ENCODE data around the gene RPL18. TPM values are rescaled to one million over a fixed set of nuclear protein-coding genes. Genes with fewer than 3 reads are reported as not detected.

RPL18 gene
- total RNA-seq, 3 donors from 2014 or later: 2,406 to 2,595 (median 2,478) TPM

GRCh38 chr19:48571378-48572162 is 47.4 kb downstream of the RPL18 start:
- no peak for ATAC-seq
- DNase-seq: no peak
- no peaks in the 10 kb centered on the region for H3K36me3 Mint-ChIP-seq (ENCODE audit: insufficient read depth)
- H3K27me3 Mint-ChIP-seq (ENCODE audit: low read depth): peaks cover 12% of the 10 kb centered on the region
- H3K4me1 Mint-ChIP-seq (ENCODE audit: low read depth): no peaks in the 10 kb centered on the region
- no peak overlapping the region for H3K4me3 Mint-ChIP-seq
- H3K9me3 Mint-ChIP-seq: no peaks in the 10 kb centered on the region

GRCh38 chr19:48569814-48570213 is 49.2 kb downstream of the RPL18 start:
- Mint-ChIP-seq H3K4me3 (no peak overlapping the region), H3K36me3 (ENCODE audit: insufficient read depth) (no peaks in the 10 kb centered on the region), H3K4me1 (ENCODE audit: low read depth) (no peaks in the 10 kb centered on the region), H3K27me3 (ENCODE audit: low read depth) (peaks cover 12% of the 10 kb centered on the region), H3K9me3 (no peaks in the 10 kb centered on the region)
- ATAC-seq (no peak), DNase-seq (no peak)

GRCh38 chr19:48568345-48568886 is 50.6 kb downstream of the RPL18 start:
- H3K36me3 Mint-ChIP-seq (ENCODE audit: insufficient read depth): no peaks in the 10 kb centered on the region
- H3K4me3 Mint-ChIP-seq: no peak overlapping the region
- no peak for ATAC-seq
- DNase-seq: no peak
- H3K27me3 Mint-ChIP-seq (ENCODE audit: low read depth): peaks cover 12% of the 10 kb centered on the region
- no peaks in the 10 kb centered on the region for H3K4me1 Mint-ChIP-seq (ENCODE audit: low read depth)
- no peaks in the 10 kb centered on the region for H3K9me3 Mint-ChIP-seq

Other genes with a start within 250 kb of the RPL18 start
- 10 to 100 TPM; 58.6 to 63.8 (median 61.3) TPM for gene KDELR1, start 227.6 kb downstream of the RPL18 start, total RNA-seq
- gene GRIN2D, start 225.5 kb downstream of the RPL18 start, total RNA-seq: under 1 TPM; 0.11 to 0.14 (median 0.13) TPM
- gene GRWD1, start 173.2 kb downstream of the RPL18 start, total RNA-seq: 100 to 1,000 TPM; 175 to 192 (median 187) TPM
- 1 to 10 TPM; 3.1 to 3.3 (median 3.3) TPM for gene KCNJ14, start 163.6 kb downstream of the RPL18 start, total RNA-seq
- 10 to 100 TPM; 30.7 to 36.2 (median 31.5) TPM for gene CYTH2, start 149.8 kb downstream of the RPL18 start, total RNA-seq
- 1 to 10 TPM; 1.8 to 2.6 (median 2.0) TPM for gene LMTK3, start 107.3 kb downstream of the RPL18 start, total RNA-seq
- not detected for gene SULT2B1, start 67.0 kb downstream of the RPL18 start, total RNA-seq
- not detected for gene SPACA4, start 12.4 kb downstream of the RPL18 start, total RNA-seq
- 10 to 100 TPM; 11.3 to 15.7 (median 13.1) TPM for gene FAM83E, start 4.1 kb downstream of the RPL18 start, total RNA-seq
- 10 to 100 TPM; 39.8 to 43.1 (median 40.6) TPM for gene SPHK2, start 328 bp upstream of the RPL18 start, total RNA-seq
- gene DBP, start 18.2 kb upstream of the RPL18 start, total RNA-seq: 10 to 100 TPM in 2 of 3 donors, 1 to 10 TPM in 1; 6.7 to 12.3 (median 11.2) TPM
- 10 to 100 TPM in 1 of 3 donors, 1 to 10 TPM in 2; 8.8 to 11.6 (median 9.1) TPM for gene CA11, start 27.0 kb upstream of the RPL18 start, total RNA-seq
- gene NTN5, start 53.8 kb upstream of the RPL18 start, total RNA-seq: under 1 TPM; 0.11 to 0.26 (median 0.18) TPM
- under 1 TPM in 1 of 3 donors, not detected in 2; 0.14 TPM for gene FUT2, start 76.8 kb upstream of the RPL18 start, total RNA-seq
- under 1 TPM; 0.33 to 0.69 (median 0.51) TPM for gene MAMSTR, start 100.5 kb upstream of the RPL18 start, total RNA-seq
- under 1 TPM; 0.16 to 0.65 (median 0.18) TPM for gene RASIP1, start 121.4 kb upstream of the RPL18 start, total RNA-seq
- gene IZUMO1, start 127.7 kb upstream of the RPL18 start, total RNA-seq: not detected
- under 1 TPM; 0.13 to 0.22 (median 0.18) TPM for gene FUT1, start 133.5 kb upstream of the RPL18 start, total RNA-seq
- not detected for gene FGF21, start 136.3 kb upstream of the RPL18 start, total RNA-seq
- gene BCAT2, start 191.9 kb upstream of the RPL18 start, total RNA-seq: 10 to 100 TPM; 73.0 to 81.7 (median 78.2) TPM
- under 1 TPM; 0.37 to 0.65 (median 0.61) TPM for gene HSD17B14, start 217.3 kb upstream of the RPL18 start, total RNA-seq
- 1 to 10 TPM; 4.1 to 4.6 (median 4.6) TPM for gene PLEKHA4, start 249.4 kb upstream of the RPL18 start, total RNA-seq

All from activated T-cell treated with anti-CD3 and anti-CD28 coated beads, Interleukin-2, amount 50 U/mL, for 4 hours (primary cell).